Liver (tissue), 9 donors: Measurements from ENCODE around the gene TADA2A. TPM values are rescaled to one million over a fixed set of nuclear protein-coding genes. Genes with fewer than 3 reads are reported as not detected.

ENCODE experiments used
- DNase-seq: peaks from one replicate; pipeline ENCODE4 v3.0.0-alpha.2; 2017; ENCODE audit warnings: low spot score
- H3K27ac ChIP-seq, 2 donors: one replicate each; pipeline ENCODE4 v1.7.0; 2013; ENCODE audit warnings: inconsistent platforms in 2 of 2, low read length in 2 of 2, control low read depth in 1 of 2, low read depth in 1 of 2, mild to moderate bottlenecking in 1 of 2
- H3K27me3 ChIP-seq, 4 donors: one replicate each; pipeline versions ENCODE4 v1.6.1 to v1.7.0; 2013; ENCODE audit warnings: low read length in 3 of 4, inconsistent platforms in 1 of 4, mild to moderate bottlenecking in 1 of 4, moderate library complexity in 1 of 4; ENCODE audit not compliant: control insufficient read depth in 4 of 4, insufficient read depth in 4 of 4
- H3K36me3 ChIP-seq, 4 donors: one replicate each; pipeline versions ENCODE4 v1.6.1 to v1.7.0; 2013; ENCODE audit warnings: low read length in 3 of 4, mild to moderate bottlenecking in 3 of 4, low read depth in 1 of 4, moderate library complexity in 1 of 4; ENCODE audit not compliant: control insufficient read depth in 4 of 4, insufficient read depth in 3 of 4
- H3K4me1 ChIP-seq, 4 donors: one replicate each; pipeline versions ENCODE4 v1.6.1 to v1.7.0; 2013; ENCODE audit warnings: low read length in 3 of 4, mild to moderate bottlenecking in 3 of 4, moderate library complexity in 1 of 4; ENCODE audit not compliant: control insufficient read depth in 4 of 4, insufficient read depth in 4 of 4
- H3K4me3 ChIP-seq, 3 donors: one replicate each; pipeline versions ENCODE4 v1.6.1 to v1.7.0; 2013; ENCODE audit warnings: low read length in 3 of 3, control low read depth in 1 of 3, low read depth in 1 of 3, mild to moderate bottlenecking in 1 of 3
- H3K9ac ChIP-seq, 2 donors: one replicate each; pipeline ENCODE4 v1.7.0; 2013; ENCODE audit warnings: low read length in 2 of 2, mild to moderate bottlenecking in 2 of 2, moderate library complexity in 2 of 2, control low read depth in 1 of 2, low read depth in 1 of 2
- H3K9me3 ChIP-seq, 4 donors: one replicate each; pipeline versions ENCODE4 v1.6.1 to v1.7.0; 2013; ENCODE audit warnings: low read length in 3 of 4; ENCODE audit not compliant: control insufficient read depth in 4 of 4
- CTCF ChIP-seq: fragments of 150-350 bp; IDR thresholded peaks from 2 replicates; pipeline ENCODE4 v1.5.1; 2017; ENCODE audit warnings: improper control_type of control experiment, low read depth, low read length; ENCODE audit not compliant: missing input control
- EGR1 ChIP-seq, 2 donors: IDR thresholded peaks; 2 replicates each; pipeline ENCODE4 v1.6.1; 2016 to 2018; ENCODE audit warnings: antibody characterized with exemption in 2 of 2, low read depth in 2 of 2
- FOXA2 ChIP-seq: IDR thresholded peaks from 2 replicates; pipeline ENCODE4 v1.6.1; 2016; ENCODE audit warnings: antibody characterized with exemption
- GABPA ChIP-seq, 2 donors: IDR thresholded peaks in 1 of 2; conservative IDR thresholded peaks in 1 of 2; 2 replicates each; pipeline ENCODE4 v1.6.1; 2016; ENCODE audit warnings: antibody characterized with exemption in 2 of 2, mild to moderate bottlenecking in 1 of 2, moderate library complexity in 1 of 2
- HNF4A ChIP-seq, 2 donors: conservative IDR thresholded peaks; 2 replicates each; pipeline ENCODE4 v1.6.1; 2016; ENCODE audit warnings: antibody characterized with exemption in 2 of 2, mild to moderate bottlenecking in 2 of 2
- HNF4G ChIP-seq: IDR thresholded peaks from 2 replicates; pipeline ENCODE4 v1.6.1; 2016; ENCODE audit warnings: antibody characterized with exemption
- JUND ChIP-seq, 2 donors: IDR thresholded peaks; 2 replicates each; pipeline ENCODE4 v1.6.1; 2016; ENCODE audit warnings: antibody characterized with exemption in 2 of 2
- MAX ChIP-seq: IDR thresholded peaks from 2 replicates; pipeline ENCODE4 v1.6.1; 2016; ENCODE audit warnings: antibody characterized with exemption
- SP1 ChIP-seq: IDR thresholded peaks from 2 replicates; pipeline ENCODE4 v1.6.1; 2018; ENCODE audit warnings: antibody characterized with exemption, mild to moderate bottlenecking
- TAF1 ChIP-seq: conservative IDR thresholded peaks from 2 replicates; pipeline ENCODE4 v1.6.1; 2016; ENCODE audit warnings: antibody characterized with exemption, mild to moderate bottlenecking
- YY1 ChIP-seq: IDR thresholded peaks from 2 replicates; pipeline ENCODE4 v1.6.1; 2016; ENCODE audit warnings: antibody characterized with exemption, mild to moderate bottlenecking
- WGBS: extraction: QIAGEN DNeasy Blood & Tissue Kit; methylation state at CpG from one replicate; pipeline ENCODE4 v1.1.7; 2013; 5-methylcytosine and 5-hydroxymethylcytosine counted together
- polyA plus RNA-seq, 2 donors: library from polyadenylated mRNA; stranded (reverse) in 1 of 2; unstranded in 1 of 2; fragments of 200-250 nt in 1 of 2; fragments of >200 nt in 1 of 2; fragmentation: Nextera tagmentation in 1 of 2; extraction: Ambion mirVana in 1 of 2; gene quantifications; one replicate each; pipeline versions ENCODE4 v1.2.1 to v1.2.3, GENCODE V29; 2013 to 2015
- total RNA-seq, 2 donors: library from RNA; depleted of rRNA; stranded (reverse); fragments of >200 nt; gene quantifications; one replicate each; pipeline ENCODE4 v1.2.3, GENCODE V29; 2014
- TF ChIP-seq, protein P1 (sequence below): IDR thresholded peaks from 2 replicates; pipeline ENCODE4 v1.6.1; 2016; ENCODE audit warnings: antibody characterized with exemption, mild to moderate bottlenecking
- donor health status: healthy.
- donor health status: healthy.
- donor health status: healthy.
- donor health status: healthy.
- donor health status: healthy.

TADA2A gene
- total and polyA plus RNA-seq, 4 donors, result 2.8 to 13.4 (median 8.2) TPM

DNA sequence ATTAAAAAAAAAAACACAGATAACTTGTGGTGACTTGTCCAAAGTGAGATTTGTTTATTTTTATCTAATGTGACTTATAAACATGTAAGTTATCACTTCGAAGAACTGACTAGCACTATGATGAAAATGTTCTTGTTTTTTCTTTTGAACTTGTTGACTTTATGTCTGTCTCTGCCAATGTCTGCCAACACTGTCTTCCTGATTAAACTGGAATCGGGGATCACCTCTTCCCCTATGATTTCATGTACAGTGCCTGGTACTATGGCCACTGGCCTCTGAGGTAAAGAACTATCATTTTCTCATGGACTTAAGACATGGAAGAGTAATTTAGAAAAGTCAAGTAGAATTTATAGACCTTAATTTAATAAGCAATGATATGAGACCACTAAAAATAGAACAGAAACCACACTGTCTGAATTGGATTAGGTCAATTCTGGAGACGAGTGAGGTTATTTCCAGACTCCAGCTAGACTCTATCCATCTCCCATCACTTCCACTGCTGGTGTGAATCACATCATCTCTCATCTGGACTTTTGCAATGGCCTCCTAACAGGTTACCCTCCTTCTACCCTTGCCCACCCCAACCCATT lies 22.0 kb upstream of the TADA2A start:
- 42% methylated on average over 3 of the region's 3 CpGs for WGBS
- no peak overlapping the region for H3K27ac ChIP-seq

DNA sequence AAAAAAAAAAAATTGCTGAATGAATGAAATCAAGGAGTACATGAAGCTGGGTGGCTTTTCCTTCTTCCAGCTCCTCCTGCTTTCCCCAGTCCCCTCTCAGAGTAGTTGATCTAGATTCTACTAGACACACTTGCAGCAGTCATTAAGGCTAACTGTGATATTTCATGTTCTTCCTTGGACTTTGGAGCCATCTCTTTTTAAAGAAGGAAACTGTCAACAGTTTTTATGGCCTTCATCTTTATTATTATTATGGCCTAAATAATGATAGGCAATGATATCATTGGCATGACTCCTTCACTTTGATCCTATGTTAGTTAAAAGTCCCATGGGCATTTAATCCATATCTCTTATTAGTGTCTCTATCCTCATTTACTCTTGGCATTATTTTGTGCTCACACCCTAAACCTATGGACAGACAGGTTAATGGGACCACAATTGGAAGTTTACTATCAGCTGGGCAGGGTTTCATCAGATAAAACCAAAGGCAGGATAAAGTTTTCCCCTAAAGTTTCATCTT lies 21.2 kb upstream of the TADA2A start:
- H3K27me3 ChIP-seq, result no peaks in the 10 kb centered on the region
- no peak for DNase-seq
- TF ChIP-seq GABPA (IDR thresholded peaks at IDR 0.05 in 1 of 2, conservative IDR thresholded peaks at IDR 0.05 in 1 of 2) (no peak), TAF1 (no peak), HNF4A (conservative IDR thresholded peaks at IDR 0.05) (no peak), MAX (no peak), HNF4G (no peak), JUND (IDR thresholded peaks at IDR 0.05) (no peak), EGR1 (IDR thresholded peaks at IDR 0.05; ENCODE audit: low read depth in 2 of 2) (no peak)
- no peak overlapping the region for H3K27ac ChIP-seq
- H3K9me3 ChIP-seq, result no peaks in the 10 kb centered on the region
- no peak overlapping the region for H3K4me3 ChIP-seq
- H3K4me1 ChIP-seq, result no peaks in the 10 kb centered on the region
- H3K9ac ChIP-seq, result no peak overlapping the region
- no peaks in the 10 kb centered on the region for H3K36me3 ChIP-seq

More for the DNA sequence above, 22.0 kb upstream of the TADA2A start:
- TF ChIP-seq, protein P1, sequence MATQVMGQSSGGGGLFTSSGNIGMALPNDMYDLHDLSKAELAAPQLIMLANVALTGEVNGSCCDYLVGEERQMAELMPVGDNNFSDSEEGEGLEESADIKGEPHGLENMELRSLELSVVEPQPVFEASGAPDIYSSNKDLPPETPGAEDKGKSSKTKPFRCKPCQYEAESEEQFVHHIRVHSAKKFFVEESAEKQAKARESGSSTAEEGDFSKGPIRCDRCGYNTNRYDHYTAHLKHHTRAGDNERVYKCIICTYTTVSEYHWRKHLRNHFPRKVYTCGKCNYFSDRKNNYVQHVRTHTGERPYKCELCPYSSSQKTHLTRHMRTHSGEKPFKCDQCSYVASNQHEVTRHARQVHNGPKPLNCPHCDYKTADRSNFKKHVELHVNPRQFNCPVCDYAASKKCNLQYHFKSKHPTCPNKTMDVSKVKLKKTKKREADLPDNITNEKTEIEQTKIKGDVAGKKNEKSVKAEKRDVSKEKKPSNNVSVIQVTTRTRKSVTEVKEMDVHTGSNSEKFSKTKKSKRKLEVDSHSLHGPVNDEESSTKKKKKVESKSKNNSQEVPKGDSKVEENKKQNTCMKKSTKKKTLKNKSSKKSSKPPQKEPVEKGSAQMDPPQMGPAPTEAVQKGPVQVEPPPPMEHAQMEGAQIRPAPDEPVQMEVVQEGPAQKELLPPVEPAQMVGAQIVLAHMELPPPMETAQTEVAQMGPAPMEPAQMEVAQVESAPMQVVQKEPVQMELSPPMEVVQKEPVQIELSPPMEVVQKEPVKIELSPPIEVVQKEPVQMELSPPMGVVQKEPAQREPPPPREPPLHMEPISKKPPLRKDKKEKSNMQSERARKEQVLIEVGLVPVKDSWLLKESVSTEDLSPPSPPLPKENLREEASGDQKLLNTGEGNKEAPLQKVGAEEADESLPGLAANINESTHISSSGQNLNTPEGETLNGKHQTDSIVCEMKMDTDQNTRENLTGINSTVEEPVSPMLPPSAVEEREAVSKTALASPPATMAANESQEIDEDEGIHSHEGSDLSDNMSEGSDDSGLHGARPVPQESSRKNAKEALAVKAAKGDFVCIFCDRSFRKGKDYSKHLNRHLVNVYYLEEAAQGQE, result no peak
- TF ChIP-seq FOXA2, result peak; percentile 23
- H3K9me3 ChIP-seq, result no peaks in the 10 kb centered on the region
- H3K4me1 ChIP-seq, result no peaks in the 10 kb centered on the region
- no peak overlapping the region for H3K9ac ChIP-seq
- no peaks in the 10 kb centered on the region for H3K27me3 ChIP-seq
- no peaks in the 10 kb centered on the region for H3K36me3 ChIP-seq
- no peak overlapping the region for H3K4me3 ChIP-seq
- no peak for DNase-seq

GRCh38 chr17:37386462-37386861 lies 20.2 kb upstream of the TADA2A start:
- no peak for DNase-seq
- Histone ChIP-seq H3K9me3 (no peaks in the 10 kb centered on the region), H3K27ac (no peak overlapping the region), H3K27me3 (no peaks in the 10 kb centered on the region), H3K36me3 (no peaks in the 10 kb centered on the region), H3K9ac (no peak overlapping the region), H3K4me3 (no peak overlapping the region), H3K4me1 (no peaks in the 10 kb centered on the region)
- 95% methylated on average over 5 of the region's 5 CpGs for WGBS
- no peak for TF ChIP-seq TAF1
- TF ChIP-seq HNF4A (conservative IDR thresholded peaks at IDR 0.05), result no peak
- TF ChIP-seq CTCF, result no peak
- no peak for TF ChIP-seq JUND (IDR thresholded peaks at IDR 0.05)
- TF ChIP-seq HNF4G, result no peak
- no peak for TF ChIP-seq EGR1 (IDR thresholded peaks at IDR 0.05; ENCODE audit: low read depth in 2 of 2)
- TF ChIP-seq SP1, result no peak
- TF ChIP-seq YY1, result no peak
